Liver (tissue), 9 donors: ENCODE results near the gene IRAK1. TPM values are rescaled to one million over a fixed set of nuclear protein-coding genes. Genes with fewer than 3 reads are reported as not detected.
A peak's percentile ranks its signal among the peaks of the same experiment; 100 is the strongest.

Experiments
- DNase-seq: peaks from one replicate; pipeline ENCODE4 v3.0.0-alpha.2; 2017; ENCODE audit warnings: low spot score
- H3K27ac ChIP-seq, 2 donors: one replicate each; pipeline ENCODE4 v1.7.0; 2013; ENCODE audit warnings: inconsistent platforms in 2 of 2, low read length in 2 of 2, control low read depth in 1 of 2, low read depth in 1 of 2, mild to moderate bottlenecking in 1 of 2
- H3K27me3 ChIP-seq, 4 donors: one replicate each; pipeline versions ENCODE4 v1.6.1 to v1.7.0; 2013; ENCODE audit warnings: low read length in 3 of 4, inconsistent platforms in 1 of 4, mild to moderate bottlenecking in 1 of 4, moderate library complexity in 1 of 4; ENCODE audit not compliant: control insufficient read depth in 4 of 4, insufficient read depth in 4 of 4
- H3K36me3 ChIP-seq, 4 donors: one replicate each; pipeline versions ENCODE4 v1.6.1 to v1.7.0; 2013; ENCODE audit warnings: low read length in 3 of 4, mild to moderate bottlenecking in 3 of 4, low read depth in 1 of 4, moderate library complexity in 1 of 4; ENCODE audit not compliant: control insufficient read depth in 4 of 4, insufficient read depth in 3 of 4
- H3K4me1 ChIP-seq, 4 donors: one replicate each; pipeline versions ENCODE4 v1.6.1 to v1.7.0; 2013; ENCODE audit warnings: low read length in 3 of 4, mild to moderate bottlenecking in 3 of 4, moderate library complexity in 1 of 4; ENCODE audit not compliant: control insufficient read depth in 4 of 4, insufficient read depth in 4 of 4
- H3K4me3 ChIP-seq, 3 donors: one replicate each; pipeline versions ENCODE4 v1.6.1 to v1.7.0; 2013; ENCODE audit warnings: low read length in 3 of 3, control low read depth in 1 of 3, low read depth in 1 of 3, mild to moderate bottlenecking in 1 of 3
- H3K9ac ChIP-seq, 2 donors: one replicate each; pipeline ENCODE4 v1.7.0; 2013; ENCODE audit warnings: low read length in 2 of 2, mild to moderate bottlenecking in 2 of 2, moderate library complexity in 2 of 2, control low read depth in 1 of 2, low read depth in 1 of 2
- H3K9me3 ChIP-seq, 4 donors: one replicate each; pipeline versions ENCODE4 v1.6.1 to v1.7.0; 2013; ENCODE audit warnings: low read length in 3 of 4; ENCODE audit not compliant: control insufficient read depth in 4 of 4
- EGR1 ChIP-seq, 2 donors: IDR thresholded peaks; 2 replicates each; pipeline ENCODE4 v1.6.1; 2016 to 2018; ENCODE audit warnings: antibody characterized with exemption in 2 of 2, low read depth in 2 of 2
- FOXA1 ChIP-seq: IDR thresholded peaks from 2 replicates; pipeline ENCODE4 v1.6.1; 2016; ENCODE audit warnings: antibody characterized with exemption
- FOXA2 ChIP-seq: IDR thresholded peaks from 2 replicates; pipeline ENCODE4 v1.6.1; 2016; ENCODE audit warnings: antibody characterized with exemption
- HNF4A ChIP-seq, 2 donors: conservative IDR thresholded peaks; 2 replicates each; pipeline ENCODE4 v1.6.1; 2016; ENCODE audit warnings: antibody characterized with exemption in 2 of 2, mild to moderate bottlenecking in 2 of 2
- HNF4G ChIP-seq: IDR thresholded peaks from 2 replicates; pipeline ENCODE4 v1.6.1; 2016; ENCODE audit warnings: antibody characterized with exemption
- JUND ChIP-seq, 2 donors: IDR thresholded peaks; 2 replicates each; pipeline ENCODE4 v1.6.1; 2016; ENCODE audit warnings: antibody characterized with exemption in 2 of 2
- MAX ChIP-seq: IDR thresholded peaks from 2 replicates; pipeline ENCODE4 v1.6.1; 2016; ENCODE audit warnings: antibody characterized with exemption
- NR2F2 ChIP-seq: IDR thresholded peaks from 2 replicates; pipeline ENCODE4 v1.6.1; 2016; ENCODE audit warnings: antibody characterized with exemption
- RAD21 ChIP-seq, 2 donors: IDR thresholded peaks; 2 replicates each; pipeline ENCODE4 v1.6.1; 2016; ENCODE audit warnings: antibody characterized with exemption in 2 of 2, mild to moderate bottlenecking in 2 of 2
- RXRA ChIP-seq, 2 donors: IDR thresholded peaks; 2 replicates each; pipeline ENCODE4 v1.6.1; 2017 to 2018; ENCODE audit warnings: antibody characterized with exemption in 2 of 2, mild to moderate bottlenecking in 1 of 2
- SP1 ChIP-seq: IDR thresholded peaks from 2 replicates; pipeline ENCODE4 v1.6.1; 2018; ENCODE audit warnings: antibody characterized with exemption, mild to moderate bottlenecking
- TAF1 ChIP-seq: conservative IDR thresholded peaks from 2 replicates; pipeline ENCODE4 v1.6.1; 2016; ENCODE audit warnings: antibody characterized with exemption, mild to moderate bottlenecking
- YY1 ChIP-seq: IDR thresholded peaks from 2 replicates; pipeline ENCODE4 v1.6.1; 2016; ENCODE audit warnings: antibody characterized with exemption, mild to moderate bottlenecking
- WGBS: extraction: QIAGEN DNeasy Blood & Tissue Kit; methylation state at CpG from one replicate; pipeline ENCODE4 v1.1.7; 2013; 5-methylcytosine and 5-hydroxymethylcytosine counted together
- polyA plus RNA-seq, 2 donors: library from polyadenylated mRNA; stranded (reverse) in 1 of 2; unstranded in 1 of 2; fragments of 200-250 nt in 1 of 2; fragments of >200 nt in 1 of 2; fragmentation: Nextera tagmentation in 1 of 2; extraction: Ambion mirVana in 1 of 2; gene quantifications; one replicate each; pipeline versions ENCODE4 v1.2.1 to v1.2.3, GENCODE V29; 2013 to 2015
- total RNA-seq, 2 donors: library from RNA; depleted of rRNA; stranded (reverse); fragments of >200 nt; gene quantifications; one replicate each; pipeline ENCODE4 v1.2.3, GENCODE V29; 2014
- TF ChIP-seq, protein P1 (sequence below): fragments of 150-350 bp; IDR thresholded peaks from 2 replicates; pipeline ENCODE4 v1.5.1; 2017; ENCODE audit warnings: improper control_type of control experiment, low read depth, low read length; ENCODE audit not compliant: missing input control
- TF ChIP-seq, protein P2 (sequence below): IDR thresholded peaks from 2 replicates; pipeline ENCODE4 v1.6.1; 2016; ENCODE audit warnings: antibody characterized with exemption, mild to moderate bottlenecking
- TF ChIP-seq, protein P3 (sequence below): IDR thresholded peaks from 2 replicates; pipeline ENCODE4 v1.6.1; 2016; ENCODE audit warnings: antibody characterized with exemption
- donor health status: healthy.
- donor health status: healthy.
- donor health status: healthy.
- donor health status: healthy.
- donor health status: healthy.

The IRAK1 gene
- total and polyA plus RNA-seq, 4 donors: 17.6 to 55.8 (median 27.4) TPM

DNA sequence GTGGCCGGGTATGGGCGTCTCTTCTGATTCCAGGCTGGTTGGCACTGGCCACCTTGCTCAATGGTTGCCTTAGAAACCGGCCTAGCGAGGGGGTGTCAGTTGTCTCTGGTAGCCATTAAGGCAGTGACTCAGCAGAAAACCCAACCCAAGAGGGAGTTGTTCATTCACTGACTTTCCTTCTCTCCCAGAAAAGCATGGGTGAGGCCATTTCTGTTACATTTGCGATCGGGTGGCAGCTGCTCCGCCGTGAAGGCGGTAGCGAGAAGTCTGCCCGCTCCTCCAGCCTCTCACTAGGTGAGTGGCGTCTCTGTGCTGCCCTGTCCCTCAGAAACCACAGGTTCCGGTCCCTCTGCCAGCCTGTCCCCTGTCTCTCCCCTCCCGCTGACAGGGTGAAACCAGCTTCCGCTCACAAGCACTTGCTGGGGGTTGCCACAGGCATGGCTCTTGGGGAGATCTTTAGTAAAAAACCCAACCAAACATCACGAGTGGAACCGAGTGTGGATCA is 17.4 kb downstream of the IRAK1 start:
- TF ChIP-seq HNF4A (conservative IDR thresholded peaks at IDR 0.05) (no peak), YY1 (peak; percentile 16)
- no peak for DNase-seq
- H3K4me3 ChIP-seq: no peak overlapping the region
- 83% methylated on average over 17 of the region's 17 CpGs for WGBS
- H3K4me1 ChIP-seq: no peaks in the 10 kb centered on the region
- no peaks in the 10 kb centered on the region for H3K36me3 ChIP-seq
- H3K9ac ChIP-seq: no peak overlapping the region
- H3K9me3 ChIP-seq: no peaks in the 10 kb centered on the region
- H3K27me3 ChIP-seq: no peaks in the 10 kb centered on the region
- no peak overlapping the region for H3K27ac ChIP-seq

- Histone ChIP-seq H3K27me3 (no peaks in the 10 kb centered on the region), H3K4me3 (no peak overlapping the region), H3K27ac (no peak overlapping the region), H3K36me3 (no peaks in the 10 kb centered on the region), H3K9ac (no peak overlapping the region), H3K4me1 (no peaks in the 10 kb centered on the region), H3K9me3 (no peaks in the 10 kb centered on the region)
- TF ChIP-seq EGR1 (IDR thresholded peaks at IDR 0.05; ENCODE audit: low read depth in 2 of 2): no peak
- TF ChIP-seq, protein P1, sequence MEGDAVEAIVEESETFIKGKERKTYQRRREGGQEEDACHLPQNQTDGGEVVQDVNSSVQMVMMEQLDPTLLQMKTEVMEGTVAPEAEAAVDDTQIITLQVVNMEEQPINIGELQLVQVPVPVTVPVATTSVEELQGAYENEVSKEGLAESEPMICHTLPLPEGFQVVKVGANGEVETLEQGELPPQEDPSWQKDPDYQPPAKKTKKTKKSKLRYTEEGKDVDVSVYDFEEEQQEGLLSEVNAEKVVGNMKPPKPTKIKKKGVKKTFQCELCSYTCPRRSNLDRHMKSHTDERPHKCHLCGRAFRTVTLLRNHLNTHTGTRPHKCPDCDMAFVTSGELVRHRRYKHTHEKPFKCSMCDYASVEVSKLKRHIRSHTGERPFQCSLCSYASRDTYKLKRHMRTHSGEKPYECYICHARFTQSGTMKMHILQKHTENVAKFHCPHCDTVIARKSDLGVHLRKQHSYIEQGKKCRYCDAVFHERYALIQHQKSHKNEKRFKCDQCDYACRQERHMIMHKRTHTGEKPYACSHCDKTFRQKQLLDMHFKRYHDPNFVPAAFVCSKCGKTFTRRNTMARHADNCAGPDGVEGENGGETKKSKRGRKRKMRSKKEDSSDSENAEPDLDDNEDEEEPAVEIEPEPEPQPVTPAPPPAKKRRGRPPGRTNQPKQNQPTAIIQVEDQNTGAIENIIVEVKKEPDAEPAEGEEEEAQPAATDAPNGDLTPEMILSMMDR: no peak
- no peak for TF ChIP-seq FOXA2
- TF ChIP-seq RXRA (IDR thresholded peaks at IDR 0.05): no peak
- TF ChIP-seq MAX: no peak
- TF ChIP-seq, protein P2, sequence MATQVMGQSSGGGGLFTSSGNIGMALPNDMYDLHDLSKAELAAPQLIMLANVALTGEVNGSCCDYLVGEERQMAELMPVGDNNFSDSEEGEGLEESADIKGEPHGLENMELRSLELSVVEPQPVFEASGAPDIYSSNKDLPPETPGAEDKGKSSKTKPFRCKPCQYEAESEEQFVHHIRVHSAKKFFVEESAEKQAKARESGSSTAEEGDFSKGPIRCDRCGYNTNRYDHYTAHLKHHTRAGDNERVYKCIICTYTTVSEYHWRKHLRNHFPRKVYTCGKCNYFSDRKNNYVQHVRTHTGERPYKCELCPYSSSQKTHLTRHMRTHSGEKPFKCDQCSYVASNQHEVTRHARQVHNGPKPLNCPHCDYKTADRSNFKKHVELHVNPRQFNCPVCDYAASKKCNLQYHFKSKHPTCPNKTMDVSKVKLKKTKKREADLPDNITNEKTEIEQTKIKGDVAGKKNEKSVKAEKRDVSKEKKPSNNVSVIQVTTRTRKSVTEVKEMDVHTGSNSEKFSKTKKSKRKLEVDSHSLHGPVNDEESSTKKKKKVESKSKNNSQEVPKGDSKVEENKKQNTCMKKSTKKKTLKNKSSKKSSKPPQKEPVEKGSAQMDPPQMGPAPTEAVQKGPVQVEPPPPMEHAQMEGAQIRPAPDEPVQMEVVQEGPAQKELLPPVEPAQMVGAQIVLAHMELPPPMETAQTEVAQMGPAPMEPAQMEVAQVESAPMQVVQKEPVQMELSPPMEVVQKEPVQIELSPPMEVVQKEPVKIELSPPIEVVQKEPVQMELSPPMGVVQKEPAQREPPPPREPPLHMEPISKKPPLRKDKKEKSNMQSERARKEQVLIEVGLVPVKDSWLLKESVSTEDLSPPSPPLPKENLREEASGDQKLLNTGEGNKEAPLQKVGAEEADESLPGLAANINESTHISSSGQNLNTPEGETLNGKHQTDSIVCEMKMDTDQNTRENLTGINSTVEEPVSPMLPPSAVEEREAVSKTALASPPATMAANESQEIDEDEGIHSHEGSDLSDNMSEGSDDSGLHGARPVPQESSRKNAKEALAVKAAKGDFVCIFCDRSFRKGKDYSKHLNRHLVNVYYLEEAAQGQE: no peak
- TF ChIP-seq FOXA1: no peak
- no peak for TF ChIP-seq RAD21 (IDR thresholded peaks at IDR 0.05)
- no peak for TF ChIP-seq TAF1
- no peak for TF ChIP-seq HNF4G
- no peak for TF ChIP-seq JUND (IDR thresholded peaks at IDR 0.05)
- TF ChIP-seq YY1: no peak
- TF ChIP-seq SP1: no peak
- TF ChIP-seq, protein P3, sequence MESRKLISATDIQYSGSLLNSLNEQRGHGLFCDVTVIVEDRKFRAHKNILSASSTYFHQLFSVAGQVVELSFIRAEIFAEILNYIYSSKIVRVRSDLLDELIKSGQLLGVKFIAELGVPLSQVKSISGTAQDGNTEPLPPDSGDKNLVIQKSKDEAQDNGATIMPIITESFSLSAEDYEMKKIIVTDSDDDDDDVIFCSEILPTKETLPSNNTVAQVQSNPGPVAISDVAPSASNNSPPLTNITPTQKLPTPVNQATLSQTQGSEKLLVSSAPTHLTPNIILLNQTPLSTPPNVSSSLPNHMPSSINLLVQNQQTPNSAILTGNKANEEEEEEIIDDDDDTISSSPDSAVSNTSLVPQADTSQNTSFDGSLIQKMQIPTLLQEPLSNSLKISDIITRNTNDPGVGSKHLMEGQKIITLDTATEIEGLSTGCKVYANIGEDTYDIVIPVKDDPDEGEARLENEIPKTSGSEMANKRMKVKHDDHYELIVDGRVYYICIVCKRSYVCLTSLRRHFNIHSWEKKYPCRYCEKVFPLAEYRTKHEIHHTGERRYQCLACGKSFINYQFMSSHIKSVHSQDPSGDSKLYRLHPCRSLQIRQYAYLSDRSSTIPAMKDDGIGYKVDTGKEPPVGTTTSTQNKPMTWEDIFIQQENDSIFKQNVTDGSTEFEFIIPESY: no peak
- no peak for TF ChIP-seq NR2F2
- WGBS: 83% methylated on average over 5 of the region's 5 CpGs
- no peak for DNase-seq
These were observed 19.7 kb downstream of the IRAK1 start for GRCh38 chrX:154000051-154000450.
